ENCODE results near the gene PDE4A.
A peak's percentile ranks its signal among the peaks of the same experiment; 100 is the strongest.

Gene PDE4A

DNA sequence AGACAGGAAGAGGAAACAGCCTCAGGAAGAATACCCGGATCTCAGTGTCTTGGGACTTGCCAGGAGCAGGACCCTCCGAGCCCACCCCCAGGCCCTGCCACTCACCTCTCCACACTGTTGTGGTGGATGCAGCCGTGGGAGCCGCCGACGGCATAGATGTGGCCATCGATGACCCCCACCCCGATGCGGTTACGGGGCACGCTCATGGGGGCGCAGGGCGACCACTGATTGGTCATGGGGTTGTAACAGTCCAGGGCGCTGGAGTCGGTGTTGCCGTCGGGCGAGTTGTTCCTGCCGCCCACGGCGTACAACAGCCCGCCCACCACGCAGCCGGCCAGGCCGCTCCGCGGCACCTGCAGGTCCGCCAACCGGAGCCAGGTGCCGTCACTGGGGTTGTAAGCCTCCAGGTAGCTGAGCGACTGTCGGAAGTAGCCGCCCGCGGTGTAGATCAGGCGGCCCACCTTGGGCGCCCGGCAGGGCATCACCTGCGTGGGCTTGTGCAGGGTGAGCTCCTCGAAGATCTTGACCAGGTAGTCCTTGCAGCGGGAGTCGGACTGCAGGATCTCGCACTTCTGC, 71.2 kb downstream of the PDE4A start:
- no peak overlapping the region for H3K4me3 ChIP-seq (ENCODE audit: low read depth, low read length)
- no peak for DNase-seq (ENCODE audit: low read depth)
- TF ChIP-seq, protein P1, sequence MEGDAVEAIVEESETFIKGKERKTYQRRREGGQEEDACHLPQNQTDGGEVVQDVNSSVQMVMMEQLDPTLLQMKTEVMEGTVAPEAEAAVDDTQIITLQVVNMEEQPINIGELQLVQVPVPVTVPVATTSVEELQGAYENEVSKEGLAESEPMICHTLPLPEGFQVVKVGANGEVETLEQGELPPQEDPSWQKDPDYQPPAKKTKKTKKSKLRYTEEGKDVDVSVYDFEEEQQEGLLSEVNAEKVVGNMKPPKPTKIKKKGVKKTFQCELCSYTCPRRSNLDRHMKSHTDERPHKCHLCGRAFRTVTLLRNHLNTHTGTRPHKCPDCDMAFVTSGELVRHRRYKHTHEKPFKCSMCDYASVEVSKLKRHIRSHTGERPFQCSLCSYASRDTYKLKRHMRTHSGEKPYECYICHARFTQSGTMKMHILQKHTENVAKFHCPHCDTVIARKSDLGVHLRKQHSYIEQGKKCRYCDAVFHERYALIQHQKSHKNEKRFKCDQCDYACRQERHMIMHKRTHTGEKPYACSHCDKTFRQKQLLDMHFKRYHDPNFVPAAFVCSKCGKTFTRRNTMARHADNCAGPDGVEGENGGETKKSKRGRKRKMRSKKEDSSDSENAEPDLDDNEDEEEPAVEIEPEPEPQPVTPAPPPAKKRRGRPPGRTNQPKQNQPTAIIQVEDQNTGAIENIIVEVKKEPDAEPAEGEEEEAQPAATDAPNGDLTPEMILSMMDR (conservative IDR thresholded peaks at IDR 0.05; ENCODE audit: low read depth, low read length) = no peak

DNA sequence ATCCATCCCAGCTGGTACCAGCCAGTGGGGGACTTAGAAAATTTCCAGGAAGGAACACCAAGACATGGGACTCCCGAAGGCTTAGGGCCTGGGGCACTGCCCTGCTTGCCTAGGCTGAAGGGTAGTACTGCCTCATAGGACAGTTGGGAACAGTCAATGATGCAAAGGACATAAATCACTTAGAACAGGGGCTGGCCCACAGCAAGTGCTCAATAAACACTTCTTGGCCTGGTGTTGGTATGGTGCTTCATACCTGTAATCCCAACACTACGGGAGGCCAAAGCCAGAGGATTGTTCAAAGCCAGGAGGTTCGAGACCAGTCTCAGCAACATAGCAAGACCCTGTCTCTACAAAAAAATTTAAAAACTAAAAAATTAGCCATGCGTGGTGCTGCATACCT, 77.0 kb downstream of the PDE4A start:
- no peak overlapping the region for H3K4me3 ChIP-seq (ENCODE audit: low read depth, low read length)
- no peak for DNase-seq (ENCODE audit: low read depth)
- TF ChIP-seq, protein P1 (conservative IDR thresholded peaks at IDR 0.05; ENCODE audit: low read depth, low read length) = no peak

DNA sequence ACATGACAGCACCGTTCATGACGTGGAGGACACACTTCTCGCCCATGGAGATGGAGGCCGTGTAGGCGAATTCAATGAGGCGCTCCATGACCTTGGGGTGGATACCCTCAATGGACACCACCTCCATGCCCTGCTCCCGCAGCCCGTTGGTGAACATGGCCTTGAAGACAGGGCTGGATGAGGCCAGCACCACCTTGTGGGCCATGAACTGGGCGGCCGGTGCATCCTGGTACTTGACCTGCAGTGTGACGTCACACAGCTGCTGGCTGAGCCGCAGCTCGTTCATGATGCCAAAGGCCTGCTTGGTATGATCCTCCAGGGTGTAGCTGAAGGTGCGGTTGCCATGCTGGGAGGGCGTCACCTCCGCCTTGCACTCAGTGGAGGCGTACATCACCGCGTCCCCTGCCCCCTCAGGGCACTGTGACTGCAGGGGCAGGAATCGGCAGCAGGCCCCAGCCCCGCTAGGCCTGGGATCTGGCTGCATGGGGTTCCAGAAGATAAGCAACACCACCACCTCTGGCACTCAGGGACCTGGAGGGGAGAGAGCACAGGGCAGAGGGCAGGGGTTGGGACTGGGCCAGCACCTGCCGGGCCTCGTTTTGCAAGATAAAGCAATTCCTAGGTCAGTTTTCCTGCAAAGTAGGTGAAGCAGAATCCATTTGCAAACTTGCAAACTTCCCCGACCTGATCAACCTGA, 79.4 kb downstream of the PDE4A start:
- no peak overlapping the region for H3K4me3 ChIP-seq (ENCODE audit: low read depth, low read length)
- TF ChIP-seq, protein P1 (conservative IDR thresholded peaks at IDR 0.05; ENCODE audit: low read depth, low read length) = no peak
- DNase-seq (ENCODE audit: low read depth) = no peak

DNA sequence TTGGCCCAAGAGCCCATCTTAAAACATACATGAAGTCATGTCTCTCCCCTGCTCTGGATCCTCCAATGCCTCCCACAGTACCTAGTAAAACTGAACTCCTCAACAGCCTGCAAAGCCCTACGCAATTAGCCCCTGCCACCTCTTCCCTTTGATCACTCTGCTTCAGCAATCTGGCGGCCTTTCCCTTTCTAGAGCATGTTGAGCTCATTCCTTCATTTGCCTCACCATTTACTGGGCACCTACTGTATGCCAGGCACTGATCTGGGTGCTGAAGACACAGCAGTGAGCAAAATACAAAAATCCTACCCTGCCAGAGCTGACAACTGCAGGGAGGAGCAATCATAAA, 79.9 kb downstream of the PDE4A start:
- TF ChIP-seq, protein P1 (conservative IDR thresholded peaks at IDR 0.05; ENCODE audit: low read depth, low read length) = no peak
- no peak overlapping the region for H3K4me3 ChIP-seq (ENCODE audit: low read depth, low read length)
- no peak for DNase-seq (ENCODE audit: low read depth)

DNA sequence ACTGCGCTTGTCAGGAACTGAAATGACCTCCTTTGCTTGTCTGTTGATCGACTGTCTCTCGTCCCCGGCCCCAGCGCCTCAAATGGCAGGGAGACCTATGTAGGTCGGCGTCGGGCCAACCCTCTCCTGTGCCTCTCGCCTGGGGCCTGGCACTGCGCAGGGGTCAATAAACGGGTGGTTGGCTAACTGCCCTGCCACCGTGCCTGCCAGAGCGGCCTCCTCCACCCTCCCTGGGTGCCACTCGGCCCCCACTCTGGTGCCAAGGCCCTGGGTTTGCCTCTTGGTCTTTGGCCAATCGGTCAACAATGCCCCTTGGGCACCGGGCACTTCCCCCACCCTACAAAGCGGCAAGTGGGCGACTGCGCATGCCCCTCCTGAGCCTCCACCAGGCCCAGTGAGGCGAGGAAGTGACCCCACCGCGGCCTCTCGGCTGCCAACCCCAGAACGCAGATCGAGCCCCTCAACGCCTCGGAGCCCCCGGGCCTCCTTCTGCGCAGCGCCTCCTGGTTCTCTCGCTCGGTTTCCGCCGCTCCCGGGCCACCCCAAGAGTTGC, 81.7 kb downstream of the PDE4A start:
- peak overlapping the region; percentile 87 for H3K4me3 ChIP-seq (ENCODE audit: low read depth, low read length)
- TF ChIP-seq, protein P1 (conservative IDR thresholded peaks at IDR 0.05; ENCODE audit: low read depth, low read length) = no peak
- DNase-seq (ENCODE audit: low read depth) = peak; percentile 26

DNA sequence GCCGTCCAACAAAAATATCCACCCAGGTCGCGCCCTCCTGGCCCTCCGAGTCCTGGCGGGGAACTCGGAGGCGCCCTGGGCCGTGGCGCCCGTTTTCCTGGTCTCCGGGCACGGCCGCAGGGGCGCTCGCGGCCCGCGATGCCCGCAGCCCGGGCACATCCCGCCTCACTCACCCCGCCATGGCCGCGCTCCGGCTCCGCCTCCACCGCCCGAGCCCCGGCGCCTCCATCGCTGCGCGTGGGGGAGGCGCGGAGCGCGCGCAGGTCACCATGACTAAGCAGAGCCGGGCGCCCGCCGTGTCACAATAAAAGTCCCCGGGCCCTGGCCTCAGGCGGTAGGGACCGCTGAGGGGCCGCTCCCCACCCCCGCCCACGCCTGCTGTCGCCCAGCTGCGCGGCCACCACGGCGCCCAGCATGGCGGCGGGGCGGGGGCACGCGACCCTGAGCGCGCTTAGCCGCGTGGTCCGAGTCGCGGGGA, 82.2 kb downstream of the PDE4A start:
- peak; percentile 86 for DNase-seq (ENCODE audit: low read depth)
- TF ChIP-seq, protein P1 (conservative IDR thresholded peaks at IDR 0.05; ENCODE audit: low read depth, low read length) = no peak
- peak overlapping the region; percentile 87 for H3K4me3 ChIP-seq (ENCODE audit: low read depth, low read length)
